OCI-LY7 (cell line): ENCODE measurements around the gene NLRP14. TPM values are rescaled to one million over a fixed set of nuclear protein-coding genes. Genes with fewer than 3 reads are reported as not detected.

Experiments used
- total RNA-seq, 2 experiments: library from RNA; depleted of rRNA in 1 of 2; stranded (reverse); fragments of >200 nt in 1 of 2; shearing (Covaris generic) in 1 of 2; gene quantifications; 2 replicates each; pipeline ENCODE4 v1.2.3, GENCODE V29; 2014 to 2022

Gene NLRP14
- total RNA-seq, 2 experiments from 2014 or later, result 3.8 to 6.4 TPM

Other genes starting within 250 kb of the NLRP14 start
- 0.82 and 2.5 TPM in 2 replicates for gene OR2AG2, start 248.5 kb upstream of the NLRP14 start, total RNA-seq (2014; rRNA removed; shearing (Covaris generic))
- 1.7 and 1.9 TPM in 2 replicates for gene OR2AG2, start 248.5 kb upstream of the NLRP14 start, total RNA-seq (2022)
- not detected in 2 replicates for gene OR2AG1, start 237.5 kb upstream of the NLRP14 start, total RNA-seq (2014; rRNA removed; shearing (Covaris generic))
- not detected in 2 replicates for gene OR2AG1, start 237.5 kb upstream of the NLRP14 start, total RNA-seq (2022)
- 0.95 and 2.2 TPM in 2 replicates for gene OR6A2, start 220.8 kb upstream of the NLRP14 start, total RNA-seq (2014; rRNA removed; shearing (Covaris generic))
- gene OR6A2, start 220.8 kb upstream of the NLRP14 start, total RNA-seq (2022), result 2.2 and 2.4 TPM in 2 replicates
- gene OR10A5, start 174.8 kb upstream of the NLRP14 start, total RNA-seq (2014; rRNA removed; shearing (Covaris generic)), result not detected in 2 replicates
- gene OR10A5, start 174.8 kb upstream of the NLRP14 start, total RNA-seq (2022), result not detected in 2 replicates
- gene OR10A2, start 157.4 kb upstream of the NLRP14 start, total RNA-seq (2014; rRNA removed; shearing (Covaris generic)), result not detected in 2 replicates
- not detected in 2 replicates for gene OR10A2, start 157.4 kb upstream of the NLRP14 start, total RNA-seq (2022)
- gene OR10A4, start 143.9 kb upstream of the NLRP14 start, total RNA-seq (2014; rRNA removed; shearing (Covaris generic)), result not detected in 2 replicates
- gene OR10A4, start 143.9 kb upstream of the NLRP14 start, total RNA-seq (2022), result not detected in 2 replicates
- 1.3 and 1.4 TPM in 2 replicates for gene OR2D2, start 128.0 kb upstream of the NLRP14 start, total RNA-seq (2014; rRNA removed; shearing (Covaris generic))
- 3.2 and 3.3 TPM in 2 replicates for gene OR2D2, start 128.0 kb upstream of the NLRP14 start, total RNA-seq (2022)
- not detected in 2 replicates for gene OR2D3, start 99.5 kb upstream of the NLRP14 start, total RNA-seq (2014; rRNA removed; shearing (Covaris generic))
- not detected in 2 replicates for gene OR2D3, start 99.5 kb upstream of the NLRP14 start, total RNA-seq (2022)
- 59.8 and 67.2 TPM in 2 replicates for gene ZNF215, start 94.1 kb upstream of the NLRP14 start, total RNA-seq (2014; rRNA removed; shearing (Covaris generic))
- gene ZNF215, start 94.1 kb upstream of the NLRP14 start, total RNA-seq (2022), result 61.0 and 63.0 TPM in 2 replicates
- gene ZNF214, start 133 bp upstream of the NLRP14 start, total RNA-seq (2014; rRNA removed; shearing (Covaris generic)), result not detected in 2 replicates
- not detected in 2 replicates for gene ZNF214, start 133 bp upstream of the NLRP14 start, total RNA-seq (2022)
- 2.3 TPM in 2 replicates for gene RBMXL2, start 68.5 kb downstream of the NLRP14 start, total RNA-seq (2014; rRNA removed; shearing (Covaris generic))
- gene RBMXL2, start 68.5 kb downstream of the NLRP14 start, total RNA-seq (2022), result 2.7 and 2.9 TPM in 2 replicates
- gene SYT9, start 231.4 kb downstream of the NLRP14 start, total RNA-seq (2014; rRNA removed; shearing (Covaris generic)), result 0.19 and 0.31 TPM in 2 replicates
- 0.11 TPM in 1 of 2 replicates, not detected in the other for gene SYT9, start 231.4 kb downstream of the NLRP14 start, total RNA-seq (2022)